HG03342 (cell line): ENCODE data around the gene QPCTL.
A peak's percentile ranks its signal among the peaks of the same experiment; 100 is the strongest.
"Not testable (repeated sequence)": the region's sequence is repeated elsewhere in the genome, so short reads cannot be mapped to it uniquely, and the experiment has no call there.

ENCODE experiments used
- ATAC-seq: cut with Tn5 transposase; IDR thresholded peaks from one replicate; pipeline ENCODE4 v1.9.1; 2021; ENCODE audit warnings: mild to moderate bottlenecking, moderate library complexity; ENCODE audit not compliant: unreplicated experiment

QPCTL gene

GRCh38 chr19:45674946-45675345 lies 17.5 kb upstream of the QPCTL start:
- no peak for ATAC-seq

GRCh38 chr19:45676851-45677263 lies 15.6 kb upstream of the QPCTL start:
- ATAC-seq: no peak

GRCh38 chr19:45677351-45678230 lies 14.9 kb upstream of the QPCTL start:
- peak; percentile 37 for ATAC-seq

- ATAC-seq: peak; percentile 62
These were observed 11.0 kb upstream of the QPCTL start for GRCh38 chr19:45681391-45682015.

GRCh38 chr19:45682117-45682516 lies 10.3 kb upstream of the QPCTL start:
- ATAC-seq: no peak

GRCh38 chr19:45682908-45683307 lies 9.6 kb upstream of the QPCTL start:
- no peak for ATAC-seq

GRCh38 chr19:45685045-45685444 lies 7.4 kb upstream of the QPCTL start:
- not testable (repeated sequence) for ATAC-seq

GRCh38 chr19:45687599-45687998 lies 4.9 kb upstream of the QPCTL start:
- no peak for ATAC-seq

- ATAC-seq: peak; percentile 53
These were observed 815 bp upstream of the QPCTL start, which contains the start of gene SNRPD2 for GRCh38 chr19:45691516-45692186. Gene SNRPD2 (minus strand): TSS chr19:45691953. CDS start chr19:45691888, 65 bp downstream.

GRCh38 chr19:45693106-45693788 lies 781 bp downstream of the QPCTL start:
- no peak for ATAC-seq

GRCh38 chr19:45701676-45702075 lies 9.2 kb downstream of the QPCTL start:
- ATAC-seq: no peak

- ATAC-seq: no peak
These were observed 12.6 kb downstream of the QPCTL start for GRCh38 chr19:45705115-45705514.

GRCh38 chr19:45705710-45706415 lies 13.4 kb downstream of the QPCTL start:
- no peak for ATAC-seq

GRCh38 chr19:45710356-45711130 lies 18.1 kb downstream of the QPCTL start:
- no peak for ATAC-seq

- no peak for ATAC-seq
These were observed 19.6 kb downstream of the QPCTL start for GRCh38 chr19:45711851-45712698.

- ATAC-seq: no peak
These were observed 20.2 kb downstream of the QPCTL start for GRCh38 chr19:45712699-45713067.

- no peak for ATAC-seq
These were observed 20.7 kb downstream of the QPCTL start for GRCh38 chr19:45713141-45713540.

GRCh38 chr19:45715139-45715538 lies 22.7 kb downstream of the QPCTL start:
- ATAC-seq: no peak
